UCSD-AML1 (cell line): ENCODE measurements around the gene KLHDC3.

ENCODE experiments used
- DNase-seq: peaks from one replicate; lab custom pipeline; 2025; ENCODE audit not compliant: unreplicated experiment; lab: John Stamatoyannopoulos, UW

Gene KLHDC3, protein sequence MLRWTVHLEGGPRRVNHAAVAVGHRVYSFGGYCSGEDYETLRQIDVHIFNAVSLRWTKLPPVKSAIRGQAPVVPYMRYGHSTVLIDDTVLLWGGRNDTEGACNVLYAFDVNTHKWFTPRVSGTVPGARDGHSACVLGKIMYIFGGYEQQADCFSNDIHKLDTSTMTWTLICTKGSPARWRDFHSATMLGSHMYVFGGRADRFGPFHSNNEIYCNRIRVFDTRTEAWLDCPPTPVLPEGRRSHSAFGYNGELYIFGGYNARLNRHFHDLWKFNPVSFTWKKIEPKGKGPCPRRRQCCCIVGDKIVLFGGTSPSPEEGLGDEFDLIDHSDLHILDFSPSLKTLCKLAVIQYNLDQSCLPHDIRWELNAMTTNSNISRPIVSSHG

DNA sequence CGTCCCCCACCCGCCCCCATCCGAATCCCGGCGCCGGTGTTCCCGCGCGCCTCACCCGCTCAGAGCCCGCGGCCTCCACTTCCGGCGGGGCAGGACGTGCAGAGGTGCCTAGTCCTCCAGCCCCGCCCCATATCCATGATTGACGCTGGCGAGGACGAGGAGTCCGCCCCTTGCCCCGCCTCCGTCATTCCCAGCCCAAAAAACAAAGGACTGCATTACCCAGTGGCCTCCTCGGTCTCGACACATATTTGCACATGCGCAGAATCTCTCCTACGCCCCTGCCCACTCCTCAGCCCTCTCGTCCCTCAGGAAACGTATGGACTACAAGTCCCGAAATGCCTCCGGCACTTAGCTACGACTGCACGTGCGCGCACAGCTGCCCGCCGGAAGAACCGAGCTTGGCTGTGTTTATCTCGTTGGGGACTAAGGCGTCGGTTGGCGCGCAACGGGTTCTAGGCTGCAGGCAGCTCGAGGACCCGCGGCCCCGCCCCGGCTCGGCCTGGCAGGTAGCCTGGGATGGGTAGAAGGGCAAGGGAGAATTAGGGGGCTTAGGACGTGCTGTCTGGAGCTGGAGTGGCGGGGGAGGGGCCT, at the start of gene KLHDC3, which contains the start of gene MEA1:
TSS of gene KLHDC3 (plus strand) at position 407 of the 591 bp plus-strand sequence. CDS start 2,944 bp downstream, outside the sequence.
TSS of gene MEA1 (minus strand) at position 104 of the 591 bp plus-strand sequence. CDS start 133 bp downstream, outside the sequence.
- DNase-seq, result peak; percentile 99

DNA sequence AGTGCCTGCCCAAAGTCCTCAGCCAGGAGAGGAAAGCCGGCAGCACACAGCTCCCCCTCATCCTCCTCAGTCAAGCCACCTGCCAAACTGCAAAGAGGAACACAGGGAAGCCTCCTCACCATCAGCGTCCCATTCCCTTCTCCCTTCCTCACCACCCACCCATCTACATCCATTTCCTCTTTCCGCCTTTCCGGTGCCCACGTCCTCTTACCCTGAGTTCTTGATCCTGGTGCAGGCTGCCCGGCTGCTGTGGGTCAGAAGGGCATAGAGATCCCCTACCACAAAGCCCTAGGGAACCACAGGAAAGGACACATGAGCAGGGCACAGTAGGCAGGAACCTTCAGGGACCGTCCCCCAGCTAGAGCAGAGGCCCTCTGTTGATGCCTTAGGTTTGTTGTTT, 47.5 kb upstream of the KLHDC3 start:
- DNase-seq, result no peak

DNA sequence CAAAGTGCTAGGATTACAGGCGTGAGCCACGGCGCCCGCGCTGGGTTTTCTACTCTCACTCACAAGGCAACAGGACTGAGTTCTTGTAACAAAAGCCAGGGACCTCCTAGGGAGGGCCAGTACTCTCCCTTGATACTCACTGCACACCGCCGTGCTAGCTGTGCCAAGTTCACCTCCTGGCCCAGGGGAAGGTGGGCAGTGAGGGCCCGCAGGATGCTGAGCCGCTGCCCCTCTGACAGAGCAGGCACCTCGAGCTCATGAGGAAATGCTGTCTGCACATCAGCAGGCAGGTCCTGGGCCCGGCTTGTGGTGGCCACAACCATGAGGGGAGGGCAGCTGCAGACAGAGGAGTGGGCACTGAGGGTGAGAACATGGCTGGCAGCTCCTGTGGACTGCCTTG, 46.8 kb upstream of the KLHDC3 start:
- DNase-seq, result no peak

DNA sequence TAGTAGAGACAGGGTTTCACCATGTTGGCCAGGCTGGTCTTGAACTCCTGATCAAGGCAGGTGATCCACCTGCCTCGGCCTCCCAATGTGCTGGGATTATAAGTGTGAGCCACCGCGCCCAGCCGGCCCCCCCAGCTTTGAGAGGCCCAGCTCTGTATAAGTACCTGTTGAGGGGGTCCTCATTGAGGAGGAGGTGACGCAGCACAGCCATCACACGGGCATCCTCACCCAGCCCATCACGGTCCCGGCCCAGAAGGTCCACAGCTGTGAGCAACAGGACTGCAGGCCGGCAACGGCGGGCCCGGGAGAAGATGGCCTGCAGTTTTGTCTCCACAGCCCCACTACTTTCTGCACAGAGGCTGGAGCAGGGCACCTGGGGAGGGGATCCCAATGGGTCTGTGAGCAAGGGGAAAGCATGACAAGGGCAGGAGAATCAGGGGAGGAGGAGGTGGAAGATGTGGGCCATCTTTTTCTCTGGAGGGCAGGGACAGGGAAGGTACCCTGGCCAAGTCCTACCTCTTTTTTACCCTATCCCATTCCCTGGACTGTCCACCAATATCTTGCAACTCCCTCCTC, 45.8 kb upstream of the KLHDC3 start:
- DNase-seq, result no peak

DNA sequence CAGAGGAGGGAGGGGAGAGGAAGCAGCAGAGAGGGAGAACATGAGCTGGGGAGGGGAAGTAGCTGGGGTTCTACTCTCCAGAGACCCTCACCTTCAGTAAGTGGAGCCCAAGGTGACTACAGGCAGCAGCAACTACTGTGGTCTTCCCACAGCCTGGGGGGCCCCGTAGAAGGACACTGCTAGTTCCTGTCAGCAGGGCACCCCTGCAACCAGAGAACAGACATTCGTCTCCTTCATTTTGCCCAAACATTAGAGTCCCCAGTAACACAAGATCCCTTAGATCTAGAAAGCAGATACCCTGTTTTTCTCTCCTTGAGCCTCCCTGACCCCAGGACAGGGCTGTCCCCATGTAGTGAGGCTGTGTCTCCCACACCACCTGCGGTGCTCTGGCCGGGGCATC, 45.3 kb upstream of the KLHDC3 start:
- DNase-seq, result no peak

DNA sequence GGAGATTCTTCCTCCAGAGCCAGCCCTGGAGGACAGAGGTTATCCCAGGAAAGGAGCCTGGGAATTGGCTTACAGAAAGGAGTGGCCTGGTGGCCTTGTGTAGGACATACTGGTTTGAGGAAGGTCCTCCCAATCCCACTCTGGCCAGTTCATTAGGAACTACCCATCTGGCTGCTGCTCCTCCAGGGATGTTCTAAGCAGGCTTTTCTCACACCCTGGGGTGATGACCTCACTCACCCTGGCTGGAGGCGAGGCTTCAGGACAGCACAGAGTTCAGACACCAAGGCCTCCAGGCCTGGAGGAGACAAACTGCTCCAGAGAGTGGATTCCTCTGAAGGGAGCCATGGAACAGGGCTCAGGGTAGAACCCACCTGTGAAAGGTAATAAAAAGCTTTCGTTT, 44.6 kb upstream of the KLHDC3 start:
- no peak for DNase-seq

DNA sequence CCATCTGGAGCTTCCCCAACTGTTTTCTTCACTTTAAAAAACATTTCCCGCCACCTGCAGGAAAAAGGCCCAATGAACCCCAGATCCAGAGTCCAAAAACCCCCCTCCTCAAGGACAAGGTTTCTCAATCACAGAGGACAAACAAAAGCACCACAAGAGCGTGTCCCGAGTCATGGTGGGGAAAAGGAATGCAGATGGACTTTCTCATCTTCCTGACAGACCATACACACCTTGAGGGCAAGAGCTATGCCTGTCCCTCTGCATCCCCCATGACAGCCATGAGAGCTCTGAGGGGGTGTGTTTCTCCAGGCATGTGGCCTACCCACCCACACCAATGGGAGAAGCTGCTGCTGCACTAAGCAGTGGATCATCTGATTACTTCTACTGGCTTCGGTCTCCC, 44.1 kb upstream of the KLHDC3 start:
- DNase-seq, result no peak

DNA sequence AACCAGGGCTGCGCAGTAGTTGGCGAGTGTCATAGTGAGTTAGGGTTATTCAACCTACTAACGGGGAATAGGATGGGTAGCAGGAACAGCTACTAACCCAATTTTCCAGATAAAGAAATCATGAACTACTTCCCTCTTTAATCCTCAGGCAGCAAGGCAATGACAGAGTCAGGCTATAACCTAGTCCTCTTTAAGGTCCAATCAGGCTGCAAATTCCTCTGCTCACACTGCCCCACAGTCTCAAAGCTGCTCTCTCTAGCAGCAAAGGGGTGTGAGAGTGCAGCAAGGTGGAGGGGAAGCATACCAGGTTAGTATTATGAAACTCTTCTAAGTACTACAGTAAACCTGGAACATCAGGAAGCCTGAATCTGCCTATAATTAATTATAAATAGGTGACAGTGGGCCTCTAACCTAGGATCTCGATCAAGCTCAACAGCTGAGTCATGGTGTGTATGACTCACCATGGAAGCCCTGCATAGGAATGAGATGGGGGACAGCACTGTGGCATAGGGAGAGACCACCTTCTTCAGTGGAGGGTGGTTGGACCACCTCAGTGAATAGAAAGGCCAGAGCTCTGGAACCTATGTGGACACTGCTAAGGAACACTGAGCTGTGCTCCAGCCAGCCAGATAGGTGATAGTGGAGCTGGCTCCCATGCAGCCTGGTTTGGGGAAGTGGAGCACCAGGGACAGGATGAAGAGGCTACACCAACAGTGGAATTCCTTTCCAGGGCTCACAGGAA, 43.0 kb upstream of the KLHDC3 start:
- peak; percentile 46 for DNase-seq

DNA sequence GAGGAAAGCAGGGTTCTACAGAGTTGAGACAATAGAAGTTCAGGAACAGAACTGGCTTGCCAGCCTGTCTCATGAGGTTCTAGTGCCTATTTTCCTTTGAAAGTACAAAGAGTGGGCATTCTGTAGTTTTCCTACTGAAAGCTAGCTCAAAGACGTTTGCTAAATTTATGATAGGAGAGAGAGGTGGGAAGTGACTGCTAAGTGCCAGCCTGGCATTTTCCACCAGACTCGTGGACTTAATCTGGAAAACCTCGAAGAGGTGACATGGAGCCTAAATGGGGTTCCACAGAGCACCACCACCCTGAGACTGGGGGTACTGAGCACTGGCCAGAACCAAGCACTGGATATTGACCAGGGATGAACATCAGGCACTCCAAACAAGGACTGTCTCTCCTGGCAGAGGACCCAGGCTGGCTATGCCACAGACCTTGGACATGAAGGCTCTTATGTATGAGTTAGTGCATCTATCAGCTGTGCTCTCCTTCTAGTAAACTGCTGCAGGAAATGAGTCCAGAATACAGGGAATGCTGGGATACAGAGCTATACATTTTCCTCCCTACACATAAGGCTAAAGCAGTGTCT, 42.2 kb upstream of the KLHDC3 start:
- no peak for DNase-seq

DNA sequence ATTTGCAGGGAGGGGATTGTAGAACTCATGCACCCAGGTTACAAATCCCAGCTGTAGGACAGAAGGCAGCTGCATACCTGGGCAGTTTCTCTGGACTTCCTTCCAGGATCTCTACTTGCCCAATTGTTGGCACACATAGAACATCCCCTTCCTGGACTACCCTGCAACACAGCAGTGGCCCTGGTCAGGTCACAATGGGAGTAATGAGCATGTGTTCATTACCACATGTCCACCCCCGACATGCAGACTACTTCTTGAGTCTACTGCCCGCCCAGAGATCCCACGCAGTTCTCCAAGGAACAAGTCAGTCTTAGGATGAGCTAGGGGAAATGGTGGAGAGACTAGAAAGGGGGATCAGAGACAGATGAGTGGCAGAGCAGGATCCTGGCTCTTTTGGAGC, 40.1 kb upstream of the KLHDC3 start:
- DNase-seq, result no peak

DNA sequence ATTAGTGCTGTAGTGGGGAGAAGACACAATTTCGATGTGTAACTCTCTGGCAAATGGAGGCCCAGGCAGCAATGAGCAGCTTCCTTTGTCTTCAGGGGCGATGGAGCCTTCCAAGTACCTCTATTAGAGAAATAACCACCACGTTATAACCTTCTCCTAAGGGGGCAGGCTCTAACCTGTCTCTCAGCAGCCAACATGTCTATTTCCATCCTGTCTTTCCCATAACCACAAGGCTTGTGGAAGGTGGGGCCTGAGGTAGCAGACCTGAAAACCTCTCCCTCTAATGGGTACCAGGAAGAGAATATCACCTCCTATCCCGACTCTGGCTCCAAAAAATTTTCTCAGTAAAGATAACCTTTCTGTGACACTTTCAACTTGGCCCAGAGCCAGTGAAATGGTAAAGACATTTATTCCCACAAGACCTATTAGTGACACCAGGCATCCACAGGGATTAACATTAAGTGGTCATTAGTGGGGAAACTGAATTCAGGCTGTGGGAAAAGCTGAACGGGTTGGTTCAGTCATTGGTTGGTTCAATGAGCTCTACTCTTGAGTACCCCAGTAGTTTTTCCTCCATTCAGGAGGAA, 39.0 kb upstream of the KLHDC3 start:
- DNase-seq, result no peak

DNA sequence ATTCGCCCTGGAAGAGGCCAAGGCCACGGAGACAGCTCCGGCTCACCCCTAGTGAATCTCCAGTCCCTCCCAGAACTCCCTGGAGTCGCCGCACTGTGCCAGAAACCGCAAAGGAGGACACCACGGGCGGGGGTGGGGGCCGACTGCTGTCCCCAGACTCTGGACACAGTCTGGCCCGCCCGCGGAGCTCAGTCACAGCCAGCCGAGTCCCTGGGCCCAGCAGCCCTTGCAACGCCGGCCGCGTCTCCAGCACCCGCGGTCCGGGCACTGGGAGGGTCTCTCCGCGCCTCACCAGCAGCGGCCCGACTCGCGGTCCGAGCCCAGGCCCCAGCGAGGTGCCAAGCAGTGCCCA, 35.6 kb upstream of the KLHDC3 start:
- DNase-seq, result no peak

DNA sequence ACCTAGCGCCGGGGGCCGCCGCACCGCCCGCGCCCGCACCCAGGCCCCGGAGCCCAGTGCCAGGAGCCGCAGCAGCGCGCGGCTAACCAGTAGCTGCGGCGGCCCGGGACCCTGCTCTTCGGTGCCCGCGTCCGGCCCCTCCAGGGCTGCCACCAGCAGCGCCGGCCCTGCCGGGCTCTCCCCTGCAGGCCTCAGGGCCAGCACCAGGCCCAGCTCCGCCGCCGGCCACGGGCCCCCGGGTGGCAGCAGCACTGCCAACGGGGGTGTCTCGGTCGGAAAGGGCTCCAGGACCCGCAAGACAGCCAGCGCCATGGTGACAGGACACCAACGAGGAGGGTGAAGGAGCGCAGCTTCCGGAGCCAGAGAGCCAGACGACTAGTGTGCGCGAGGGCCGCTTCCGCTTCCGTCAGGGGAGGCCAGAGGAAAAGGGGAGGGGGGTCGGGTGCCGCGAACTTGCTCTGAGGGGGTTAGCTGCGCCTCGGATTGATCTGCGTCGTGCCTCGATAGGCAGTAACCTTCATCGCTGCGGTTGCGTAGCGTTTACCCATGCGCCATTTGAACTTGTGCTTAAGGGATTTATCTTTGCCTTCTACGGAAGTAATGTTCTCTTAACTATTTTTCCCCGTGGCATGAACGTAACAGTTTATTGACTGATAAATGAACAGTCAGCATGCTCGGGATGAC, 35.1 kb upstream of the KLHDC3 start, which contains the start of gene PEX6:
TSS of gene PEX6 (minus strand) at position 343 of the 684 bp plus-strand sequence. CDS start at position 312, 31 bp downstream.
- peak; percentile 91 for DNase-seq

DNA sequence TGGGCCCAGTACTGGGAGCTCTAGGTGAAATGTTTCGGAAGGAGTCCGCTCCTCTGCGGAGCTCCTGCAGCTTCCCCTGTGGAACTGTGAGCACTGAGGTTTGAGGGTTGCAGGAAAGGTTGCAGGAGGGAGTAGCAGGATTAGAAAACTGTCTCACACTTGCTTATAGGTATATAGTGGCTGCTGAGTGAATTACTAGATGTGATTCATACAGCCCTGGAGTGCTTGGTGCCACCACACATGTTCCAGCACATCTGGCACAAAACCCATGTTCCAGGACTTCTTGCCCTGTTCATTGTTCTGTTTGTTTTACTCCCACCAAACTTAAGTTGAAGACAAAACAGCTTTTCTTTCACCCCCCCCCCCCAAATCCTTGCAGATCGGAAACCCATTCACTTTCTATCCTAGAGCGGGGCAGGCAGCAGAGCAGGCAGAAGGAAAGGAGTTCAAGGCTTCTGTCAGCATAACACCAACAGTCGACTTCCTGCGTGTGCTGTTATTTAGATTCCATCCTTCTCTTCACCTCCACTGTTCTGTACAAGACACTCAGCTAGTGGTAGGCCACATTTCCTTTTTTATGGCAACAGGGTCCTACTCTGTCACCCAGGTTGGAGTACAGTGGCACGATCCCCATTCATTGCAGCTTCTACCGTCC, 34.4 kb upstream of the KLHDC3 start:
- no peak for DNase-seq

DNA sequence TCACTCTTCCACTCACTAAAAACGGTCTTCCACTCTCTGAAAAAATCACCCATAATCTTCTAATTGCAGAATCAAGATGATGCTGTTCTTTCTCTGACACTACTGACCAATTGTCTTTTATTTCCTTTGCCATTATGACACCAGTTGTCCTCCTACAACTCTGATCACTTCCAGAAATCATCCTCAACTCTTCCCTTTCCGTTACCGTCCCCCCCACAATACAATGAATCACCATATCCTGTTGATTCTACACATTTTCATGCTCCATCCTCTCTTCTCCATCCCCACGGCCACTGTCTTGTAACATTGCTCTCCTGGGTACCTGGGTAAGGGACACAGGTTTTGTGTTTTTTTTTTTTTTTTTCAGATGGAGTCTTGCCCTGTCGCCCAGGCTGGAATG, 32.2 kb upstream of the KLHDC3 start:
- DNase-seq, result no peak

DNA sequence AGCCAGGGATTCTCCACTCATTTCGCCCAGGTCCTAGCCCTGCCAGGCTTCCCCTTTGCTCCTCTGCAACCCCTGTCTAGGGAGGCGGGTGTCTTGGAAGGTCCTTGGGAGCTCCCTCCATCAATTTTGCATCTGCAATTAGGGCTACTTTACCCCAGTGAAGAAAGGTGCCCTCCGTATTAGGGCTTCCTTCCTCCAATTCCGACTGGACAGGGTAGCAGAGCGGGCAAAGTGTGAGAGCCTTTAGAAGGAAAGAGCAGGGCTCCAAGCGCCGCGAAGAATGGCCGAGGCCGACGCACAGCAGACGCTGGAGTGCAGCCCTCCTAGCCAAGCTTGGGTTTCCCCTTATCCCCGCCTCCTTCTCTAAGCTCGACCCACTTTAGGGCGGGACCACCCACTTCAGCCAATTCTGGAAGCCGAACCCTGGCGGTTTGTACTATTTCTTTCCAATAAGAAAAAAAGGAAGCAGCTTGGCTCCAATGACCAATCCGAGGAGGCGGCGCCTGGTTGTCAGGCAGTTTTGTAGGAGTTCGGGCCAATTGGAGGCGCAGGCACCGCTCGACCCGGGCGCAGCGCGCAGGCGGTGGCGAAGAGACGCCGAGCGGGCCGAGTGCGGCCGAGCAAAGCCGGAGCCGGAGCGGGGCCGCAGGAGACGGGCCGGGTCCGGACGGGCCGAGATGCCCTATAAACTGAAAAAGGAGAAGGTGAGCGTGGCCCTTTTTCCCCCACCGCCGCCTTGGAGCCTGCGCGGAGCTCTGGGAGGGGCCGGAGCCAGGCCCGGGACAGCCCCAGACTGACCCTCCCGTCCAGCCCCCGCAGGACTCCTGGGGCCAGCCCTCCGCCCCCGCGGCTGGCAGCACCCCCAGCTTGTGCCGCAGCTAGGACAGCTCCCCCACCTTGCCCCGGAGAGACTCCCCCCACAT, 29.8 kb upstream of the KLHDC3 start, which contains the start of gene PPP2R5D:
TSS of gene PPP2R5D (plus strand) at position 570 of the 923 bp plus-strand sequence. CDS start at position 678, 108 bp downstream.
- peak; percentile 96 for DNase-seq

DNA sequence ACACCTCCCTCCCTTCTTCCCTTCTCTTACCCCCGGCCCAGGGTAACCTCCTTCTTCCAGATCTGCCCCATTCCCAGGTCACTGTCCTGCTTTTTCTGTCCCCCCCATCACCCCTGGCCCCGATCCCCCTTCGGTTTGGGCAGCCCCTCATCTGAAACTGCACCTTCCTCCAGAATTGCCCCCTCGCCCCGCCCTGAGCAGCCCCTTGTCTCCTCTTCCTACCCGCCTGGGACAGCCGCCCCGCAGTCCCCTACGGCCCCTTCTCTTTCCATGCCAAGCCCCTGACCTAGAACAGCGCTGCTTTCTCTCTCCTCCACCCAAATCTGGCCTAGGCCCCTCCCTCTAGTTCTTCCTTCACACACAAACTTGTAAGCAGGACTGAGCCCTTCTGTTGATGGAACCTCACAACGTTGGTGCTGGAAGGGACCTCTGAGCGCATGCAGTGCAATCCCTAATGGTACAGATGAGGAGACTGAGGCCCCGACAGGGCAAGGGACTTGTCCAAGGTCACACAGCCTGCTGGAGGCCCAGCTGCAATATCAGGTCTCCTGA, 29.0 kb upstream of the KLHDC3 start:
- DNase-seq, result no peak
